HEK293T (cell line): ENCODE data around the gene ODAD3.

Experiments used
- ARNT ChIP-seq: fragments of 450-650 bp; IDR thresholded peaks from 2 replicates; pipeline ENCODE4 v1.6.1; 2017; ENCODE audit warnings: mild to moderate bottlenecking
- FOXM1 ChIP-seq: fragments of 450-650 bp; IDR thresholded peaks from 2 replicates; pipeline ENCODE4 v1.6.1; 2017; ENCODE audit warnings: mild to moderate bottlenecking, borderline replicate concordance
- HDGF ChIP-seq: fragments of 450-650 bp; IDR thresholded peaks from 2 replicates; pipeline ENCODE4 v1.6.1; 2017; ENCODE audit warnings: antibody characterized with exemption, borderline replicate concordance
- LEF1 ChIP-seq: fragments of 450-650 bp; IDR thresholded peaks from 2 replicates; pipeline ENCODE4 v1.6.1; 2017; ENCODE audit warnings: mild to moderate bottlenecking, borderline replicate concordance
- PKNOX1 ChIP-seq: fragments of 450-650 bp; IDR thresholded peaks from 2 replicates; pipeline ENCODE4 v1.6.1; 2016
- SP1 ChIP-seq: fragments of 450-650 bp; IDR thresholded peaks from 2 replicates; pipeline ENCODE4 v1.6.1; 2017
- SUZ12 ChIP-seq: fragments of 450-650 bp; IDR thresholded peaks from 2 replicates; pipeline ENCODE4 v1.6.1; 2016; ENCODE audit warnings: mild to moderate bottlenecking

DNA sequence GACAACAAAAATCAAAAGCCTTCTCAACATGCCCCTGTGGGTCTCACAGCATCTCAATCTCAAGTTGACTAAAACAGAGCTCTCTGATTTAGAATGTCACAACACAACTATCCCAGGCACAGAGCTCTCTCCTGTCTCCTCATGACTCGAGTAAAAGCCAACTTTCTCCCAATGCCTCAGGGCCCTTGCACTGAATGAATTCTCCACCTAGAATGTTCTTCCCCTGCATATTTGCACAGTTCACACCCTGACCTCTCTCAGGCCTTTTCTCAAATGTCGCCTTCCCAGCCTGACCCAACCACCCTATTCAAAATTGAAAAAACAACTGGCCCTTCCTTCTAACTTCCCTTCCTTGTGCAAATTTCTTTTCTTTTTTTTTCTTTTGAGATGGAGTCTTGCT, 64.2 kb downstream of the ODAD3 start:
- no peak for TF ChIP-seq SP1
- no peak for TF ChIP-seq ARNT
- no peak for TF ChIP-seq HDGF
- TF ChIP-seq LEF1, result no peak
- TF ChIP-seq PKNOX1, result no peak
- TF ChIP-seq SUZ12, result no peak
- TF ChIP-seq FOXM1, result no peak
